H9 (cell line): ENCODE measurements around the gene MDFI. TPM values are rescaled to one million over a fixed set of nuclear protein-coding genes. Genes with fewer than 3 reads are reported as not detected.

ENCODE experiments used
- DNase-seq: peaks from one replicate; pipeline ENCODE4 v3.0.0-alpha.2; 2017
- H2AFZ ChIP-seq: one replicate; pipeline ENCODE4 v1.6.1; 2013; ENCODE audit warnings: mild to moderate bottlenecking, low read length, control low read depth, moderate library complexity
- H2AK5ac ChIP-seq: 2 replicates; pipeline ENCODE4 v1.6.1; 2013; ENCODE audit warnings: low read length, control low read depth, mixed read lengths; ENCODE audit not compliant: insufficient read length
- H2BK120ac ChIP-seq: one replicate; pipeline ENCODE4 v1.6.1; 2013; ENCODE audit warnings: low read depth, mild to moderate bottlenecking, low read length, control low read depth, inconsistent platforms; ENCODE audit not compliant: poor library complexity, severe bottlenecking
- H2BK12ac ChIP-seq: 2 replicates; pipeline ENCODE4 v1.6.1; 2013; ENCODE audit warnings: low read length, control low read depth, mixed read lengths, low read depth; ENCODE audit not compliant: insufficient read length
- H2BK15ac ChIP-seq: 2 replicates; pipeline ENCODE4 v1.6.1; 2013; ENCODE audit warnings: low read depth, low read length, control low read depth
- H2BK20ac ChIP-seq: one replicate; pipeline ENCODE4 v1.6.1; 2013; ENCODE audit warnings: low read depth, mild to moderate bottlenecking, low read length, control low read depth, inconsistent platforms; ENCODE audit not compliant: poor library complexity, severe bottlenecking
- H2BK5ac ChIP-seq: 2 replicates; pipeline ENCODE4 v1.6.1; 2013; ENCODE audit warnings: low read length, control low read depth, mixed read lengths; ENCODE audit not compliant: insufficient read length
- H3K14ac ChIP-seq: 2 replicates; pipeline ENCODE4 v1.6.1; 2013; ENCODE audit warnings: low read length, control low read depth; ENCODE audit not compliant: insufficient read depth
- H3K18ac ChIP-seq: 2 replicates; pipeline ENCODE4 v1.6.1; 2013; ENCODE audit warnings: low read depth, mild to moderate bottlenecking, mixed read lengths, low read length, control low read depth; ENCODE audit not compliant: insufficient read length
- H3K23ac ChIP-seq: 2 replicates; pipeline ENCODE4 v1.6.1; 2013; ENCODE audit warnings: low read length, control low read depth, mixed read lengths, low read depth; ENCODE audit not compliant: insufficient read length
- H3K23me2 ChIP-seq: 2 replicates; pipeline ENCODE4 v1.6.1; 2013; ENCODE audit warnings: low read depth, mild to moderate bottlenecking, mixed read lengths, low read length, control low read depth; ENCODE audit not compliant: insufficient read length, poor library complexity, severe bottlenecking
- H3K27ac ChIP-seq: 2 replicates; pipeline ENCODE4 v1.5.1; 2013; ENCODE audit warnings: low read length, control low read depth, mixed read lengths, low read depth; ENCODE audit not compliant: insufficient read length
- H3K27me3 ChIP-seq: 2 replicates; pipeline ENCODE4 v1.6.1; 2013; ENCODE audit warnings: low read length, control low read depth, inconsistent platforms; ENCODE audit not compliant: insufficient read depth
- H3K4ac ChIP-seq: 2 replicates; pipeline ENCODE4 v1.6.1; 2013; ENCODE audit warnings: low read depth, mild to moderate bottlenecking, control low read depth, inconsistent platforms, low read length, moderate library complexity
- H3K4me1 ChIP-seq: 2 replicates; pipeline ENCODE4 v1.6.1; 2013; ENCODE audit warnings: low read length, control low read depth, inconsistent platforms; ENCODE audit not compliant: insufficient read depth
- H3K4me2 ChIP-seq: 2 replicates; pipeline ENCODE4 v1.6.1; 2013; ENCODE audit warnings: low read length, control low read depth, mixed read lengths; ENCODE audit not compliant: insufficient read length, insufficient read depth
- H3K56ac ChIP-seq: 2 replicates; pipeline ENCODE4 v1.6.1; 2013; ENCODE audit warnings: low read depth, mild to moderate bottlenecking, mixed read lengths, low read length, control low read depth; ENCODE audit not compliant: insufficient read length
- H3K79me1 ChIP-seq: 2 replicates; pipeline ENCODE4 v1.6.1; 2013; ENCODE audit warnings: low read depth, mild to moderate bottlenecking, moderate library complexity, low read length, control low read depth, inconsistent platforms; ENCODE audit not compliant: insufficient read depth, poor library complexity, severe bottlenecking
- H3K79me2 ChIP-seq: 2 replicates; pipeline ENCODE4 v1.6.1; 2013; ENCODE audit warnings: low read length, control low read depth, inconsistent platforms; ENCODE audit not compliant: insufficient read depth
- H3K9ac ChIP-seq: 2 replicates; pipeline ENCODE4 v1.6.1; 2013; ENCODE audit warnings: low read length, control low read depth, mixed read lengths; ENCODE audit not compliant: insufficient read length; ENCODE audit errors: extremely low read depth
- H3K9me3 ChIP-seq: one replicate; pipeline ENCODE4 v1.6.1; 2013; ENCODE audit warnings: low read depth, low read length, inconsistent platforms; ENCODE audit not compliant: control insufficient read depth
- H3T11ph ChIP-seq: one replicate; pipeline ENCODE4 v1.6.1; 2013; ENCODE audit warnings: mild to moderate bottlenecking, low read length, control low read depth, inconsistent platforms
- H4K20me1 ChIP-seq: one replicate; pipeline ENCODE4 v1.6.1; 2013; ENCODE audit not compliant: control insufficient read depth, insufficient read length, insufficient read depth
- H4K5ac ChIP-seq: 2 replicates; pipeline ENCODE4 v1.6.1; 2013; ENCODE audit warnings: low read depth, mild to moderate bottlenecking, mixed read lengths, low read length, control low read depth; ENCODE audit not compliant: insufficient read length
- H4K8ac ChIP-seq: replicated peaks from 2 replicates; pipeline ENCODE4 v1.6.1; 2013; ENCODE audit warnings: low read length, control low read depth, mixed read lengths, low read depth; ENCODE audit not compliant: insufficient read length
- H4K91ac ChIP-seq: 2 replicates; pipeline ENCODE4 v1.6.1; 2013; ENCODE audit warnings: low read depth, mild to moderate bottlenecking, moderate library complexity, mixed read lengths, low read length, control low read depth; ENCODE audit not compliant: insufficient read length
- H3K27ac Mint-ChIP-seq, 3 experiments: 2 replicates in 2 of 3; 3 replicates in 1 of 3; pipeline ENCODE4 v1.8.0; 2020 to 2021; ENCODE audit warnings: mixed read lengths in 3 of 3, mild to moderate bottlenecking in 1 of 3, moderate library complexity in 1 of 3
- H3K27me3 Mint-ChIP-seq: 2 replicates; pipeline ENCODE4 v1.8.0; 2021; ENCODE audit warnings: low read depth, mild to moderate bottlenecking, moderate library complexity, mixed read lengths
- H3K36me3 Mint-ChIP-seq, 3 experiments: 2 replicates in 2 of 3; 3 replicates in 1 of 3; pipeline ENCODE4 v1.8.0; 2020 to 2021; ENCODE audit warnings: low read depth in 3 of 3, mixed read lengths in 3 of 3; ENCODE audit not compliant: insufficient read depth in 1 of 3
- H3K4me1 Mint-ChIP-seq, 2 experiments: 2 replicates each; pipeline ENCODE4 v1.8.0; 2020; ENCODE audit warnings: mixed read lengths in 2 of 2
- H3K4me3 Mint-ChIP-seq, 2 experiments: 2 replicates in 1 of 2; 3 replicates in 1 of 2; pipeline ENCODE4 v1.8.0; 2020 to 2021; ENCODE audit warnings: mild to moderate bottlenecking in 2 of 2, mixed read lengths in 2 of 2, moderate library complexity in 1 of 2
- H3K9me3 Mint-ChIP-seq, 2 experiments: 2 replicates in 1 of 2; 3 replicates in 1 of 2; pipeline ENCODE4 v1.8.0; 2020; ENCODE audit warnings: mild to moderate bottlenecking in 2 of 2, mixed read lengths in 2 of 2, moderate library complexity in 1 of 2
- total RNA-seq: library from RNA; stranded (reverse); gene quantifications from 2 replicates; pipeline ENCODE4 v1.2.1, GENCODE V29; 2021
- TF ChIP-seq, protein P1 (sequence below): fragments of 200-600 bp; sonication (generic); conservative IDR thresholded peaks from 3 replicates; pipeline ENCODE4 v1.8.0; 2021; ENCODE audit warnings: antibody characterized with exemption, mild to moderate bottlenecking

MDFI gene
- total RNA-seq, 1 experiment from 2014 or later: 45.0 TPM

DNA sequence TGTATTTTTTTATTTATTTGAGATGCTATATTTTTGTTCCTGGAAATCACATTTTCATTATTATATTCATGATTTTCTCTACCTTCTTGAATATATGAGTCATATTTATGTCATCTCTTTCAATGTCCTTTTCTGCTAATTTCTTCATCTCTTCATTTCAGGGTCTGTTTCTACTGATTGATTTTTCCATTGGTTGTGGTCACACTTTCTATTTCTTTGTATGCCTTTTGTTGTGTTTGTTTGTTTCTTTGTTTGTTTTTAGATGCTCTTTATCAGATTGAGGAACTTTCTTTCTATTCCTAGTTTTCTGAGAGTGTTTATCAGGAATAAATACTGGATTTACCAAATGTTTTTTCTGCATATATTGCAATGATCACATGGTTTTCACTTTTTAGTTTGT is 16.9 kb upstream of the MDFI start:
- no peak overlapping the region for H2AFZ ChIP-seq
- no peaks in the 10 kb centered on the region for H3K4me1 ChIP-seq
- H2AK5ac ChIP-seq: no peak overlapping the region
- H3K9me3 Mint-ChIP-seq: peaks cover 16 to 20% of the 10 kb centered on the region in 2 experiments
- peaks cover 15 to 22% of the 10 kb centered on the region in 2 experiments for H3K4me1 Mint-ChIP-seq
- no peak overlapping the region for H3K4me2 ChIP-seq
- H2BK5ac ChIP-seq: no peak overlapping the region
- no peaks in the 10 kb centered on the region for H3K9me3 ChIP-seq
- H3K56ac ChIP-seq: no peak overlapping the region
- no peaks in the 10 kb centered on the region for H3K79me1 ChIP-seq
- H3K18ac ChIP-seq: no peak overlapping the region
- H3K14ac ChIP-seq: no peak overlapping the region
- no peak overlapping the region for H2BK120ac ChIP-seq
- H3K4ac ChIP-seq: no peak overlapping the region
- H4K91ac ChIP-seq: no peak overlapping the region
- H3K27me3 Mint-ChIP-seq: peaks cover 10% of the 10 kb centered on the region
- H3K23ac ChIP-seq: no peak overlapping the region
- no peaks in the 10 kb centered on the region for H4K20me1 ChIP-seq
- no peak overlapping the region for H4K5ac ChIP-seq
- no peak overlapping the region for H2BK15ac ChIP-seq
- H3K27me3 ChIP-seq: no peaks in the 10 kb centered on the region
- H3T11ph ChIP-seq: no peak overlapping the region
- H3K36me3 Mint-ChIP-seq: peaks cover 0 to 21% (median 2%) of the 10 kb centered on the region in 3 experiments; a peak in 5 of 7 replicates
- no peak overlapping the region for H2BK12ac ChIP-seq
- H2BK20ac ChIP-seq: no peak overlapping the region
- no peaks in the 10 kb centered on the region for H3K79me2 ChIP-seq
- H3K9ac ChIP-seq: no peak overlapping the region
- H3K27ac ChIP-seq: no peak overlapping the region
- no peaks in the 10 kb centered on the region for H3K23me2 ChIP-seq
- H3K4me3 Mint-ChIP-seq: no peak overlapping the region
- DNase-seq: no peak
- no peak overlapping the region for H4K8ac ChIP-seq
- no peak overlapping the region; a peak in 1 of 7 replicates for H3K27ac Mint-ChIP-seq
- TF ChIP-seq, protein P1, sequence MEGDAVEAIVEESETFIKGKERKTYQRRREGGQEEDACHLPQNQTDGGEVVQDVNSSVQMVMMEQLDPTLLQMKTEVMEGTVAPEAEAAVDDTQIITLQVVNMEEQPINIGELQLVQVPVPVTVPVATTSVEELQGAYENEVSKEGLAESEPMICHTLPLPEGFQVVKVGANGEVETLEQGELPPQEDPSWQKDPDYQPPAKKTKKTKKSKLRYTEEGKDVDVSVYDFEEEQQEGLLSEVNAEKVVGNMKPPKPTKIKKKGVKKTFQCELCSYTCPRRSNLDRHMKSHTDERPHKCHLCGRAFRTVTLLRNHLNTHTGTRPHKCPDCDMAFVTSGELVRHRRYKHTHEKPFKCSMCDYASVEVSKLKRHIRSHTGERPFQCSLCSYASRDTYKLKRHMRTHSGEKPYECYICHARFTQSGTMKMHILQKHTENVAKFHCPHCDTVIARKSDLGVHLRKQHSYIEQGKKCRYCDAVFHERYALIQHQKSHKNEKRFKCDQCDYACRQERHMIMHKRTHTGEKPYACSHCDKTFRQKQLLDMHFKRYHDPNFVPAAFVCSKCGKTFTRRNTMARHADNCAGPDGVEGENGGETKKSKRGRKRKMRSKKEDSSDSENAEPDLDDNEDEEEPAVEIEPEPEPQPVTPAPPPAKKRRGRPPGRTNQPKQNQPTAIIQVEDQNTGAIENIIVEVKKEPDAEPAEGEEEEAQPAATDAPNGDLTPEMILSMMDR: no peak
